Prostate gland (tissue), 2 donors: ENCODE data around the gene CEP85L.

Source experiments
- CTCF ChIP-seq, 4 experiments: fragments of 200-600 bp in 2 of 4; fragments of 450-650 bp in 2 of 4; sonication (generic) in 2 of 4; IDR thresholded peaks; 1 replicate in 3 of 4; 2 replicates in 1 of 4; pipeline ENCODE4 v1.5.1; 2016 to 2019; ENCODE audit warnings: antibody characterized with exemption in 4 of 4, mild to moderate bottlenecking in 2 of 4, moderate library complexity in 2 of 4
- POLR2A ChIP-seq: fragments of 450-650 bp; IDR thresholded peaks from one replicate; pipeline ENCODE4 v1.6.1; 2016; ENCODE audit warnings: antibody characterized with exemption, mild to moderate bottlenecking
- POLR2AphosphoS5 ChIP-seq: sonication (generic); formaldehyde crosslinking; IDR thresholded peaks from one replicate; pipeline ENCODE4 v1.6.1; 2017; ENCODE audit warnings: antibody characterized with exemption

- TF ChIP-seq CTCF (IDR thresholded peaks at IDR 0.05) (peak in 3 of 4 experiments; percentile 31 to 46 (median 37)), POLR2A (no peak), POLR2AphosphoS5 (no peak)
Observed at GRCh38 chr6:118509009-118509617, 142.3 kb downstream of the CEP85L start.
